Femur (tissue), 1 donor: ENCODE measurements around the gene GRAMD4.

Experiments
- DNase-seq: peaks from one replicate; pipeline ENCODE4 v3.0.0-alpha.2; 2017

GRAMD4 gene

GRCh38 chr22:46619830-46620501 lies at the start of gene GRAMD4:
Gene GRAMD4, plus strand, starts transcription at chr22:46620386. Its CDS starts 6,414 bp downstream, at chr22:46626800.
- peak; percentile 70 for DNase-seq

GRCh38 chr22:46571642-46572250 lies 48.4 kb upstream of the GRAMD4 start:
- DNase-seq, result peak; percentile 1

GRCh38 chr22:46572911-46573780 lies 47.0 kb upstream of the GRAMD4 start:
- DNase-seq, result peak; percentile 21

GRCh38 chr22:46573781-46574437 lies 46.3 kb upstream of the GRAMD4 start:
- DNase-seq, result no peak

- peak; percentile 17 for DNase-seq
Observed at GRCh38 chr22:46574438-46574992, 45.7 kb upstream of the GRAMD4 start.

GRCh38 chr22:46574993-46575910 lies 44.9 kb upstream of the GRAMD4 start:
- peak; percentile 30 for DNase-seq

GRCh38 chr22:46575911-46576555 lies 44.2 kb upstream of the GRAMD4 start:
- DNase-seq, result no peak

- peak; percentile 61 for DNase-seq
Observed at GRCh38 chr22:46576556-46577367, 43.4 kb upstream of the GRAMD4 start.

- peak; percentile 51 for DNase-seq
Observed at GRCh38 chr22:46577368-46578249, 42.6 kb upstream of the GRAMD4 start.

GRCh38 chr22:46578251-46578823 lies 41.8 kb upstream of the GRAMD4 start:
- DNase-seq, result peak; percentile 29

- DNase-seq, result peak; percentile 44
Observed at GRCh38 chr22:46578824-46579561, 41.2 kb upstream of the GRAMD4 start.

- DNase-seq, result peak; percentile 24
Observed at GRCh38 chr22:46579751-46580449, 40.3 kb upstream of the GRAMD4 start.

- DNase-seq, result peak; percentile 30
Observed at GRCh38 chr22:46580940-46581537, 39.1 kb upstream of the GRAMD4 start.

- DNase-seq, result peak; percentile 19
Observed at GRCh38 chr22:46581538-46582244, 38.5 kb upstream of the GRAMD4 start.

- DNase-seq, result no peak
Observed at GRCh38 chr22:46582281-46582933, 37.8 kb upstream of the GRAMD4 start.

GRCh38 chr22:46583571-46583970 lies 36.6 kb upstream of the GRAMD4 start:
- no peak for DNase-seq
